G401 (cell line): Measurements from ENCODE around the gene BMPER. TPM values are rescaled to one million over a fixed set of nuclear protein-coding genes. Genes with fewer than 3 reads are reported as not detected.
A peak's percentile ranks its signal among the peaks of the same experiment; 100 is the strongest.

Experiments used
- DNase-seq: peaks from one replicate; pipeline ENCODE4 v3.0.0-alpha.2; 2015; ENCODE audit warnings: low spot score
- in situ Hi-C: cut with HindIII; loops from 2 replicates; pipeline ENCODE4 v1.10.0; 2016; ENCODE audit warnings: low sequenced_read_pairs, mixed read lengths
- total RNA-seq: library from RNA; depleted of rRNA; stranded (reverse); fragments of >200 nt; shearing (Covaris generic); gene quantifications from 2 replicates; pipeline ENCODE4 v1.2.3, GENCODE V29; 2014

BMPER gene
- total RNA-seq, 1 experiment from 2014 or later: not detected

DNA sequence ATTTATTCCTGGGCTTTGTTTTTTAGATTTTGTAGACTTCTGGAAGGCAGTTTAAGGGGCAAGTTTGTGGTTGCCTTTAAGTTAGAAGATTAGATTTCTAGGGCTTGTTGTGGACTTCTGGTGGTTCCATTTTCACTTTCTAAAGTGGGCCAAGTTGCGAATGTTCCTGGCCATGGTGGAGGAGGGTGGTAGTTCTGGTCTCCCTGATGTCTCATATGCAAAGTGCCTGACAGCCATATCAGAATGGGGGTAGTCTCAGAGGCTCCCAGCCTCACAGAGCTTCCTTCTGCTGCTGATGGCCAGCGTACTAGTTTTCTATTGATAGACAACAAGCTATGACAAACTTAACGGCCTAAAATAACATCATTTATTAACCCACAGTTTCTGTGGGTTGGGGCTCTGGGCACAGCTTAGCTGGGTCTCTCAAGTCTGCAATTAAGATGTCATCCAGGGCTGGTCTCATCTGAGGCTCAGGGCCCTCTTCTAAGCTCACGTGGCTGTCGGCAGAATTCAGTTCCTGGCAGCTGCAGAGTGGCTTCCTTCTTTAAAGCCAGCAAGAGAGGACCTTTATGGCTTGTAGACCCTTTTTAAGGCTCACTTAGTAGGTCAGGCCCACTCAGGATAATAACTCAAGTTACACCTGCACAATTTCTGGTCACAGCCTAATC, 44.8 kb downstream of the BMPER start:
- in situ Hi-C loops: no loop called here
- DNase-seq: no peak

DNA sequence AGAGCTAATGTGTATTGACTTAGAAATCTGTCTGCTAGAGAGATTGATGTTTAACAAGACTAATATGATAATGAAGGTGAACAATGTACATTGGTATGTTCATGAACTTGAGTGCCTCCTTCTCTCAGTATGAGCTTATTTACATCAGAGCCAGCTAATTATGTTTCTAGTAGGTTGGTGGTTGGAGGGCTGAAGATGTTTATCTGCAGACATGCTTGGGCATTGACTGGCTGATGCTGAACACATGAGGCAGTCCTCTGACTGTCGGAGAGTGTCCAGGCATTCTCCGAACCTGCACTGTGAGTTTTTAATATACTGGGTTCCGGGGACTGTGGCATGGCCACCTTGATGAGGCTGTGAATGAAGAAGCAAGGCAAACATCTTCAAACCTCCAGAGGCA, 47.5 kb downstream of the BMPER start:
- no peak for DNase-seq
- in situ Hi-C loops: no loop called here

DNA sequence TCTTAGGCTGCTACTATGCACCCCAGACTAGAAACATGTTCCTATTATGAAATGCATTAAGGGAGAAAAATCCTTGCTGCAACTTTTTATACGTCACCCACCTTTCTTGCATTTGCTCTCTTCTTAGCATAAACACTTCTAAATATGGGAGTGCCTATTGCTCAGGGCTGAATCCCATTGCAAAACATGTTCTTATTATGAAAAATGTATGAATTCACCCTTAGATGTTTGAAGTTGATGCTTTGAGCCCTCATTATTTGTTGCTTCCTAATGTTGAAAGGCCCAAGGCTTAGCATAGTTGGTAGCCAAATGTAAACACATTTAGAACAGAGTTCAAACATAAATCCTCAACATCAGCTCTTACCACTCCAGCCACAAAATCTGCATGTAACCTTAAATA, 52.8 kb downstream of the BMPER start:
- DNase-seq: no peak
- in situ Hi-C loops: no loop called here

DNA sequence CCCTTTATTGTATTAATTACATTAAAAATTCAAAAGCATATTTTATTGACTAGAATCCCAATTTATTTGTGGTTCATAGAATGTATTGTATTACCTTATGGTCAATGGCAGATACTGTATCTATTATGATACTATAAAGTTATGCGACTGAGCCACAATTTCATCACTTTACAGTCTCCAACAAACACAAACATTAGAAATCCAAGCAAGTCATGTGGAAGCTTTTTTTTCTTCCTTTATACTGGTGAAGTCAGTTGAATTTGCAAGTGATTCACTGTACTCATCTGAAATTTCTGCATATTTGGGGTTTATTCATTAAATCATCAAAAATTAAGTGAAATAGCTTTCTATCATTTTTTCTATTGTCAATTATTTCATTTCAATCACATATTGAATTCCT, 54.3 kb downstream of the BMPER start:
- in situ Hi-C loops: no loop called here
- DNase-seq: no peak

DNA sequence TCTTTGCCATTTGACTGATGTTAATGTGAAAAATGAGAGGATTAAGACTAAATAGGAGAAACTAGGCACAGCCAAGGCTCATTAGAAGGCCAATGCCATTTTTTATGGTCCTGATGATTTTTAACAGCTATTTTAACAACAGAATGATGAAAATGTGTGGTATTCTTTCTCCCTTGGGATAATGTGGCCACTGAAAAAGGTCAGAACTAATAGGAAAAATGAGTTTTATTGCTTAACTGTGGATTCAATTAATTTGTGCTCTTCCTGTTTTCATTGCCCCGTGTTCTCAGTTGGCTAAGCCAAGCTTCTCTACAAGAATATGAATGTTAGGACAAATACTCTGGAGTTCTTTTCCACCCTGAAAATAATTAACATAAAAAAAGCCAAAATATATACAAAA, 56.6 kb downstream of the BMPER start:
- DNase-seq: no peak
- in situ Hi-C loops: no loop called here

DNA sequence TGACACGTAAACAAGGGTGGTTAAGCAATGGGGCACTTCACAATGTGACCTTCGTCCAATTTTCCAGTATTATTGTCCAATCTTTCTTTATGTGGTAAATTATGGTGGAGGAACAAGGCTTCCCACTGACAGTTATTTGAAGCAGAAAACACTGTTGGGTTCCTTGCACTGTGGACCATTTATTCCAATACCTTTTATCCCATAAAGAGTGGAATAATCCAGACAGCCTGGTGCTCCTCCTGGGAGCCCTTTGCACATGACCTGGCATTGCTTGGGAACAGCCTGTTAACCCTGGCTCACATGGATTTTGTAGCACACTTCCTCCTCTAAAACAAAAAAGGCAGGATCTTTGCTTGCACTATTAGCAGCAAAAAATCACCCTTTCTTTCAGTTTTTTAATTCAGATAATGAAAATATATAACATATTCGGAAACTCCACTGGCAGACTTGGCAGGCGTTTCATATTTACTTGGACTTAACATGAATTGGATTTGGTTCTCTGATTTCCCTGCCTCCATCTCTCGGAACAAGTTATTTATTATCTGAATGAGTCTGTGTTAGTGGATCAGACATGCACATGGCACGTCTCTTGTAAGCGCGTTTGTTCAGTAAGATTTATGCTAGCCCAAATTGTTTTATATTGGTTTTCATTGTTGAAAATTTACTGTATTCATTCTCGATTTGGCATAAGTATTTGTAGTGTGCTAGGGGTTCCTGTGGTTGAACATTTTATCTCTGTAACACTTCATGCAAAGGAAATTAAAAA, 59.3 kb downstream of the BMPER start:
- DNase-seq: peak; percentile 96
- in situ Hi-C loops: no loop called here

DNA sequence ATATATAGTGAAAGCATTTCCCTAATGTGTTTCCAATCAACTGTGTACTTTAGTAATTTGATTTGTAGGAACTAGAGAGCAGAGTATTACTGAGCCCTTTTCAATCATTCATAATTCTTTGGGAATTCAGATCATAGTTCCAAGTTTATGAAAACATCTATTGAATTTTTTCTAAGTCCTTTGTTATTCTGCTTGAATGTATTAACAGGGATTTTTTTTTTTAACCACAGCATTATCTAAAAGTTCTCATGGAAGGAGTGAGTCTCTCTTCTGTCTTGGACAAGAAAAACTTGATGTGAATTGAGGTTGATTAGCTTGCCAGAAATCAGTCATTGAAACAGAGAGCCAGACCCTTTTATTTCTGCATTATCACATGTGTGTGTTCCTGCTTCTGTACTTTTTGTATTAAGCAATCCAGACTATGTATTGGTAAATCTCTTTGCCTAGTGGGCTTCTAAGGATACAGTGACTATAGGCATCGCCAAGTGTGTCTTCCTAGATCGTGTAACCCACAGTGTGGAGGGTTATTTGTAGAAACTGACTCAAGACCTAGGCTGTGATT, 59.9 kb downstream of the BMPER start:
- in situ Hi-C loops: no loop called here
- no peak for DNase-seq

DNA sequence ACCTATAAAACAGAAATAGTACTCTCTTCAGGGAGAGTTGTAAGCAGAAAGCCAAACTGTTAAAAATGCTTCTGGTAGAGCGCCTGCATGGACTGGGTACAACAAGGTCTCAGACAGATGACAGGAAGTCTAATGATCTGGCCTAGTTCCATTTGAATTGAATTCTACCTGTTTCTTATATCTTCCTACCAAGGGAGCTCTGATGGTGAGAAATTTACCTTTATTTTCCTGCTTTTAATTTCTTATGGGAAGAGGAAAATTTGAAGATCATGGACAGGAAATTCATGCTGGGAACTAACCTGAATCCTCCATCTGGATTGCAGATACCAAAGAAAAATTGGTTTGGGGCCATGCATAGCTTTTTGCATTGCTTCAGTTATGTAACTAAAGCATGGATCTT, 63.3 kb downstream of the BMPER start:
- peak; percentile 88 for DNase-seq
- in situ Hi-C loops: no loop called here

DNA sequence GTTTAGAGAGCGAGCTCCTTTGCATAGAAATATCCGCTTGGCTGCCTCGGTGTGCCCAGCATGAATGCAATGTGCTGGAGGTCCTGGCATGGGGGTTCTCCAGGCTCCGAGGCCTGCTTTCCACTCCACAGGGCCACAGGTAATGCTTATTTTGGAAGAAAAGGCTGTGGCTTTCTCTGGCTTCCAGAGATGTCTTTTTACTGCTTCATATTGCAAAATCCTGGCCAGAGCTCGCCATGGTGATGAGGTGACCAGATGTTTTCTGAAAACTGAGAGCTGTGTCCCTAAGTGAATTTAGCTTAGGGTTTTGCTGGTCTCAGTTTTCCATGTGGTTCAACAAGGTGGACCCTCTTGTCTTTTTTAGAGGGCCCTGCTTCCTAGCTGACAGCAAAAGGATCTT, 65.2 kb downstream of the BMPER start:
- DNase-seq: no peak
- in situ Hi-C loops: no loop called here

DNA sequence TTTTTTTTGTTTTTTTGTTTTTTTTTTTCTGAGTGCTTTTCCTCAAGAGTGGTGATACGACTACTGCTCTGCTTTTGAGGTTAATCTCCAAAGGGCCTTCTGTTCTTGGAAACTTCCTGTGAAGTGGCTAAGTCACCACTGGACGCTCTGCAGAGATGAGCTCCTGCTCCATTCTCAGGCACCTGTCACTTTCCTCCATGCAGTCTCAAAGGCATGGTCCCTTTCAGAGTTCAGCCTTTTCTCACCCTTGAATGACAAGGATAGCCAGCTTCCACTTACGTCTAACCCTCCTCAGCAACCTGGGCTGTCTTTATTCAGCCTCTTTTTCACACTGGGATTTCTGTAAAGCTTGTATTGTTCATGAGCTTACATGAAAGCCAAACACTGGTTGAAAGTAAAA, 65.8 kb downstream of the BMPER start:
- no peak for DNase-seq
- in situ Hi-C loops: no loop called here

DNA sequence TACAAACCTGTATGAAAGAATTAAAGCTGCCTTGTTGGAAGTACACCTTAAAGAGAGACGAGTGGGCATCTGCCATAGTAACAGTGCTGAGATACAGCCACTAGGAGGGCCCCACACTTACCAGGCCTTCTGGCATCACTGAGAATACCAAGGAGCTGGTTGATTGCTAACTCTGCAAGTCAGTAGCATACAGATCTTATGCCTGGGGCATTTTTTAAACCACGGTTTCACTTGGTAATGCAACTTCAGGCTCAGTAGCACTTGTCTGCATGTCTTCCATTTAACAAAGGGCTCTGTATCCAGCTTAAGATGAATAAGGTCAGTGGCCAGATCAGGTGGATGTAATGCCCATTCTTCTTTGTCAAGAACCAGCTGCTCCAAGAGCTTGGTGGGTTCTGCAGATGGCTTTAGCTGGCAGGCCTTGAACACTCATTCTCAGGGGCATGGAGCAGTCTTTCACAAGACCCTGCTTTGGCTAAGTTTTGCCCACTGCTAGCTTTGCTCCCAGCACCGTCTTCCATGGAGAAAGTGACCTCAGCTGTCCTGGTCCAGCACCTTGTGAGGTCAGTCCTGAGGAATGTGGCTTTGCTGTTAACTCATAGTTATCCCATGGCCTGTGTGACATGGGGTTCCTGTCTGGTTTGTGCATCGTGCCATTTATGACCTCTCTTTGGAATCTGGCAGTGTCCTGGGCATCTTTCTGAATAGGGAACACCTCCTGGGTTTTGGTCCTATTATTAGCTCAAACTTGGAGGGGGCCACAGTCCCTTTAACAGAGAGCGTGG, 68.1 kb downstream of the BMPER start:
- in situ Hi-C loops: no loop called here
- no peak for DNase-seq

DNA sequence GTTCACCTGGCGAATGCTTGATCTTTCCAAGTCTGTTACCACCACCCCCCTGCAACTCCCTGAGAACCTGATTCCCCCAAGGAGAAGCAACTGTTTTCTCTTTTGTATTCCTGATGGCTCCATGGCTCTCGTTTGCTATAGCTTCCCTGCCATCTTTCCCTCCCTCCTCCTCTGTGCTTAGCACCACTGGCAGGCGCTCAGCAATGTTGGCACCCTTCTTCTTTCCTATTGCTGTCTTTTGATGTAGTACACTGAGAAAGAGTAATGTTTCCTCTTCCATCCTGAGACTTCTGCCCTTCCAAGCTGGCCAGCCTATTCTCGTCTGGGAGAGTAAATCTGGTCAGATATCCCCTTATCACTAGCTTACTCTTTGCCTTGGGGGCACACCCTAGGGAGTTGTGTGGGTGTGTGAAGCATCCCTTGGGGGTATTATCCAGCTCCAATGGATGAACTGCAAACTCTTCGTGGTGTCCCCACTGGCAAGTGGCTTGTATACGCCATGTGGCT, 74.0 kb downstream of the BMPER start:
- DNase-seq: no peak
- in situ Hi-C loops: no loop called here

DNA sequence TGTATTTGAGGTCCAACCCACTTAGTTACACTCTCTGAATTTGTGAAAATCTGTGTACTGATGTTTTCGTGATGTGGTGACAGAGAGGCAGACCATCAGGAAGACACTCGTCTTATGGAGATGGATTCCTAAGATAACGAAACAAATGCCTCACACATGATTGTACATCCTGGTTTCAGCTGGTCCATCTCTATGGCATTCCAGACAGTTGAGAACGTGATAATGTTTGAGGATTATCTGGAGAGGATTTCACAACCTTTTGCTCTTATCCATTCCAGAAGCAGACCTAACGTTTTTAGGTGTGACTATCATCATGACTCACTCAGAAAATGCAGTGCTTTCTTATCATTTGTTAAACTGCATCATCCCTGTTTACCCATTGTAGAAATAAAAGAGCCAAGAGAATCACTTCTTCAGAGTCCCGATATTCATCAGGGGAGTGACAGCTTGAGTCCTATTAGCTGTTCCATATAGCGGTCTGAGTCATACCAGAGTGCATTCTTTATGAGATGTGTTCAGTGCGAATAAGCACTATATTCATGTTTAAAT, 74.5 kb downstream of the BMPER start:
- in situ Hi-C loops: no loop called here
- no peak for DNase-seq

DNA sequence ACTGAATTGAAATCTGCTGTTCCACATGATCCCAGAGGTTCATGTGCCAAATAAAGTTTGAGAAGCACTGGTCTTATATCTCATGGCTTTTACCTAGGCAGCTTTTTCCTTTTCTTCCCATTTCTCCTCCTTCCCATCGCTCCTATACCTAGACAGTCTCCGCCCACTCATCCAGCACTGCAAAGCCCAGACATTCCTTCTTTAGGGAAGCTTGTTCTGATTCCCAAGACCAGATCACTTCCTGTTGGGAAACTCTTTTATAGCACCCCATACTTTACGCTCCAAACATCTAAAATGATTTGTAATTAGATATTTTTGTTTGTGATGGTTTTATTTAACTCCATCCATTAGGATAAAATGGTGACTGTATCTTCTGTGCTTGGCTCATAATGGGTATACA, 75.9 kb downstream of the BMPER start:
- in situ Hi-C loops: no loop called here
- no peak for DNase-seq

DNA sequence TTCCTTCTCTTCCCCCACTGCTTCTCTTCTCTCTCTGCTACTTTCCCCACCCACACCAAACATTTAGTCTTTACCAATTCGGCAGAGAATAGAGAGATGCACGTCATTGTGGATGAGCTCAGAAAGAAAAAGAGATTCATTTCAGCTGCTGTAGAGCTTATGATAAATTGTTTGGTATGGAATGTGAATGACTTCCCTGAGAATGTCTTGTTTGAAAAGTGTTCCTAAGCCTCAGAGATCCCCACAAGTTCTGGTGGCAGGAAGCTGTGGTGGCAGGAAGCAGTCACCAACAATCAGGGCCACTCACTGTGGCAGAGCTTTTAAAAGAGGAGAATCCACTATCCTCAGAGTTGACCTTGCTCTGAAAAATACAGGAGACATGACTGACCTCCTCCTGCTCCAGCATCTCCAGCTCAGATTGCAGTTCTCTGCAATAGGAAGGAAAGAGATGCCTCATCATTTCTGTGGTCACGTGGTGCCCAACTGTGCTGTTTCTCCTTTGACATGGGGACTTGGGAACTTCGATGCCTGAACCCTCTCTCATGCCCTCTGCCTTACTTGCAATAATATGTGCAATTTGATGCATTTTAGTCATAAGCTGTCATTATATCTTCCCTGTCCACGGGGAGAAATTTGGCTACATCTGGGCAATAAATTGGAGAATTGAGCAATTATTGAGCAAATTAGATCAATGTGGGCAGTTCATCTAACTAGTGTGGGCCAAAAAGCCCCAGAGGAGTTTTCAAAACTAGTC, 76.5 kb downstream of the BMPER start:
- no peak for DNase-seq
- in situ Hi-C loops: no loop called here

DNA sequence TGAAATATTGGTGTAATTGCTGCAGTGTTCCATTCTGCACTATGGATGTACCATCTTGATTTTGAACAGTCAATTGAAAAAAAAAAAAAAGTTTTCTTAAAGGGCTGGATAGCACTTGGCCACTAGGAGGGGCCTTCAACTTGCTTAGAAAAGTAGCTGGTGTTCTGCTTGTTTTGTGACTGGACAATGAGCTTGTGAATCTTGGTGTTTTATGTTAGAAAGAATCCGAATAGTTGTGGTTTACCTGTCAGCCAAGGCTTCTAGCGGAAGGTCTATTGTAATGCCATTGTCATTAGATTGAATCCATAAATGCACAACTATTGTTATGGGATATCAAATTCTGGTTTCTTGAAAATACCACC, 77.1 kb downstream of the BMPER start:
- DNase-seq: no peak
- in situ Hi-C loops: no loop called here

DNA sequence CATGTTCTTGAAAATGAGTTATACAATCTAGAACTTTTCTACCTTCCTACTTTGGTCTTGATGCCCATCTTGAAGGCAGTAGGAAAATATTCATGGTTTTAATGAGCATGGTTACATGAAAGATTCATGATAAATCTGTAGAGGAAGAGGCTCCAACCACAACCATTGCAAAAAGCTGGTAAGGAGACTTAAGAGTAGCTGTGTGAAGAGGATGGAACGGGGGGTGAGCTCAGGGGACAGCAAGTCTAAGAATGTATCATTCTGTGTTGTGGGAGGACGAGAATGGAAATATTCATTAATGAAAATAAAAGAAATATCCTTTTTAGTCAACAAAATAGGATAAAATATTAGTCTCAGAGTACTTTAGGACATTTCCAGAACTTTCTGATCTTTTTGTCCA, 81.1 kb downstream of the BMPER start:
- in situ Hi-C loops: no loop called here
- DNase-seq: no peak

DNA sequence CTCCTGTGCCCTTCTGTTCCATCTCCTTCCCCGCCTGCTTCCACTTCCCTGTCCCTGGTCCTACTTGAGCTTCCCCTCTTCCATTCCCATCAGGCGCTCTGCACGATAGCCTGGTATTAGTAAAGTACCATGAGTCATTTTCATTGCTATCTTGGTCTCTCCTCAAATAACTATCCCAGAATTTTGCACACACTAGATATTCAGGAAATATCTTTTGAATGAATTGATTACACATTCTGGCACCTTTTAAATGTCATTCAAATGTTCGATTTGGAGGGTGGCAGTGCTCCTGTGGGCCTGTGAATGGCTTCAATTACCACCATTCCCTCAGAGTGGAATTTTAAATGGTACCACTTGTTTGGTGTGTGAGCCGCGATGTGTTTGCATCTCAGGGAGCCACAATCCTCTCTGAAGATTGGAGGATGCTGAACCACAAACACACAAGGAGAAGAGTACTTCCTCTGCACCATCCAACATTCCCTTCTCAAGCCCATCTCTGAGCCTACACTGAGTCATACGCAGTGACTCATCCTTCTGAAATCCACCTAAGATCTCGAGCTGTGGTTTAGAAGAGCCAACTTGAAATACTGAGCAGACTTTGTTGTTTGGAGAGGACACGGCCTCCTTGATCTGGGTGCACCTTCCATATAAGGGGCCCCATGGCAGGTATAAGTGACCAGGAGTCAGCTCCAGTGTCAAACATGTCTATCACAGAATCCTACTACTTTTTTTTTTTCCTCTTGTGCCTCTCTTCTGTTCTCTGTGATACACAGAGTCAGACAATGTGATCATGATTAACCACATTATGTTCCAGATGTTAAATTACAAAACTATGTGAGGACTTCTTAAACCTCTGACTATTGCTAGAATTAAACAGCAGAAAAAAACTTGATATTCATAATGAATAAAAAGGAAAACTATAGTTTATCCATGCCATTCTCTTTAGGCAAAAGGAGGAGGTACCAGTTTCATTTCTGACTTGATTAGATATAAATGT, 81.9 kb downstream of the BMPER start:
- DNase-seq: no peak
- in situ Hi-C loops: no loop called here
